GM11168 (cell line): ENCODE results near the gene ADRB1.

ENCODE experiments used
- in situ Hi-C: fragments of 300-500 bp; cut with MboI; formaldehyde crosslinking; loops from one replicate; pipeline ENCODE4 v1.12.0; 2022; ENCODE audit warnings: low sequenced_read_pairs; ENCODE audit not compliant: unreplicated experiment

The ADRB1 gene

DNA sequence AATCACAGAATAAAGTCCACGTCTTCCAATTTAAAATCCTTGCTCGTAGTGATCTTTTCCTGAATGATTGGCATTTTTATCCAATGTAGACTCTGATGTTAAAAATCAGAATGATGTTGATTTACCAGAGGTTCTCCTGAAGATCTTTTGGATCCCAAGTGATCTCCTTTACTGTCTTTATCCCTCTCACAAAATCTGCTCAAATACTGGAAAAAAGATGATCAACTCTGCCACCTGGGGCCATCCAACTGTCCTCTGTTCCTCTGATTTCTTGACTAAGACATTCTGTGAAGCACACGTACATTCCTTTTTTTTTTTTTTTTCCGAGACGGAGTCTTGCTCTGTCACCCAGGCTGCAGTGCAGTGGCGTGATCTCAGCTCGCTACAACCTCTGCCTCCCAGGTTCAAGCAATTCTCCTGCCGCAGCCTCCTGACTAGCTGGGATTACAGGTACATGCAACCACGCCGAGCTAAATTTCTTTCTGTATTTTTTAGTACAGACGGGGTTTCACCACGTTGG, 18.0 kb upstream of the ADRB1 start:
- in situ Hi-C loops: no loop called here

DNA sequence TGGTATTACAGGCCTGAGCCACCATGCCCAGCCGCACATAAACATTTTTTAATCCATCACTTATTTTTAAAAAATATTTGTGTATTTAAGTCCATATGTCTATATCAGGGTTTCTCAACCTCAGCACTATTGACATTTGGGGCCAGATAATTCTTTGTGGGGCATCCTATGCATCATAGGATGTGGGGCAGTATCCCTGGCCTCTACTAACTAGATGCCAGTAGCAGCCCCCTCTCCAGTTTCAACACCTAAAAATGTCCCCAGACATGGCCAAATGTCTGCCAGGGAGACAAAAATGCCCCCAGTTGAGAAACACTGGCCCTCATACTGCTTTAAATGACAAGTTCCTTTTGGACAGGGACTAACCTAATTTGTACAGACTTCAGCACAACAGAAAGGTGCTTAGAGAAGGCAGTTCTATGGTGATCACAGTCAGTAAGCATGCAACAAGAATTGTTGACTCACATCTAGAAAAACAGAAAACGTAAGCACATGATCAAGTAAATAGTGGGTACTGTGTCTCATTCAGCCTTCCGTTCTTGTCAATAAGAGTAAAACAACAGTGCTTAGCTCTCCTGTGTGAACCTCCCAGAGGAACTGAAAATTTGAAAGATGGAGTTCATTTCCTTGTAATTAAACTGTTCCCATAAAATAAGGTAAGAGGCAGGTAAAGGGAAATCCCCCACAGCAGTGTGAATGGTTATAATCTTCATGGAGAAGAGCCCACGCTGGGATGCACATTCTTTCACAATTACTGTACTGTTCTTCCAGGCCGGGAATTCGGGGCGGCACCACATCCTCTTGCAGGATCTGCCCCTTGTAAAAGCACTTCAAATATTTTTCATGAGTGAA, 17.3 kb upstream of the ADRB1 start:
- in situ Hi-C loops: no loop called here

DNA sequence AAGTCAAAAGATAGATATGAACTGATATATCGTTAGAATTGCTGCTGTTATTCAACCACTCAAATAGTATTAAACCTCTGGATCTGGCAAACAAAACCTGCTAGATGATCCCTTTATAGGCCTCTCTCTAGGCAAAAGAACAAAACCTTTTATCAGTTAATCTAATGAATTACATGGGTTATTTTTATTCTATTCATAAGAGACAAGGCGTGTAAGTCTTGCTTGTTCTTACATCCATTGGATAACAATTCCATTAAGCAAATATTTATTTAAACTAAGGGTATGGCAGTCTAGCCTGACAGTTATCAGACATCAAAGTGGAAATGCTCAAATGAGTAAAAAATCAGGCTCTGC, 16.6 kb upstream of the ADRB1 start:
- in situ Hi-C loops: no loop called here

DNA sequence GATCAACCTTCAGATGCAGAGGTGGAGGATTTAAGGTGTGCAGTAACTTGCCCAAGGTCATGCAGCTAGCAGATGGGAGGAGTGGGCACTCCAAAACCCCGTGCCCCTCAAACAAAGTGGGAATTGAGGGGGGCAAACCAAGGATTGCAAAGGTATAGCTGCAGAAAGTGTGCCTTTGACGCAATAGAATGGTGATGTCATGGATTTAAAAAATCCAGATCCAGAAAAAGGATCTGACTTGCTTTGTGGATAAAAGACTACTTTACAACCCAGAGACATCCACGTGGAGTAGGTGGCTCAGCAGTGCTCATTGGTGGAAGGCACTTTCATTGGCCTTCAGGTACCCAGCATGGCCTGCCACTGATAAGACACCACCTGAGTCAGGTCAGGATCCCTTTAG, 15.7 kb upstream of the ADRB1 start:
- in situ Hi-C loops: no loop called here

DNA sequence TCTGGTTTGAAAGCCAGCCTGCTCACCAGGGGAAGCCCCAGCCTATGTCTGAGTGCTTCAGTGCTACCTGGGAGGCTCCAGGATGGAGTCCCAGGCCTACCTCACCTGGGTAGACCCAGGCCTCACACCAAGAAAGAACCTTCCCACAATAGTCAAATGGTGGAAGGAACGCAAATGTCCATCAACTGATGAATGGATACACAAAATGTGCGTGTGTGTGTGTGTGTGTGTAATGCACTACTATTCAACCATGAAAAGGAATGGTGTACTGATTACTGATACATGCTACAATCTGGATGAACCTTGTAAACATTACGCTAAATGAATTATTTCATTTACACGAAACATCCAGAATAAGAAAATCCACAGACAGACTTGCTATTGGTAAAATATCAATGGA, 15.2 kb upstream of the ADRB1 start:
- in situ Hi-C loops: no loop called here

DNA sequence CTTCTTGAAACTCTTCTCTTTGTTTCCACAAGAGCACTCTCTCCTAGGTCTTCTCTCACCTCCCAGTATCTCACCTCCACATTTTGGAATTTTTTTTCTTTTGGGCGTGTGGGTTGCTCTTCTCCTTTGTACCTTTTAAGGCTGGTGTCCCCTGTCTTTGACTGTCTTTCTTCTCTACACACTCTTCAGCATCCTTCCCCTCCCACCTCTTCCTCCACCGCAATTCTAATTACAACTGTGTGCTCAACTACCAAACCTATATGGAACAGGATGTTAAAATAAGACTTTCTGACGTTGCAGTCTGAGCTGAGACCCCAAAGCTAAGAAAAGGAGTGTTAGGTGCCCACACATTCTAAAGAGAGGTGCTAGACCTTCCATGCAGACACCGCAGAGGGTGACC, 14.0 kb upstream of the ADRB1 start:
- in situ Hi-C loops: no loop called here

DNA sequence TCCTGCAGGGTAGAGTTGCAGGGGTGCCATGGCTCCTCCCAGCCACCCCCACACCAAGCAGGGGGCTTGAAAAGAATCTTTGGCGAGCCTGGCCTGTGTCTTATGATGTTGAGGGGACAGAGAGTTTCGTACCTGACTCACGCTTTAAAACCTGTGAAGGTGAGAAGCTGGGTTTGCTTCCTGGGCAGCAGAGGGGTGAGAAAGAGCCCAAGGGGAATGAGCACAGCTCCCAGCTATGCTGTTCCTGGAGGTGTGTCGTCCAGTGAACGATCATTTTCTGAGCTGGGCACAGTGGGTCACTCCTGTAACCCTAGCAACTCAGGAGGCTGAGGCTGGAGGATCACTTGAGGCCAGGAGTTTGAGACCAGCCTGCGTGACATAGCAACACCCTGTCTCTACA, 13.5 kb upstream of the ADRB1 start:
- in situ Hi-C loops: no loop called here

DNA sequence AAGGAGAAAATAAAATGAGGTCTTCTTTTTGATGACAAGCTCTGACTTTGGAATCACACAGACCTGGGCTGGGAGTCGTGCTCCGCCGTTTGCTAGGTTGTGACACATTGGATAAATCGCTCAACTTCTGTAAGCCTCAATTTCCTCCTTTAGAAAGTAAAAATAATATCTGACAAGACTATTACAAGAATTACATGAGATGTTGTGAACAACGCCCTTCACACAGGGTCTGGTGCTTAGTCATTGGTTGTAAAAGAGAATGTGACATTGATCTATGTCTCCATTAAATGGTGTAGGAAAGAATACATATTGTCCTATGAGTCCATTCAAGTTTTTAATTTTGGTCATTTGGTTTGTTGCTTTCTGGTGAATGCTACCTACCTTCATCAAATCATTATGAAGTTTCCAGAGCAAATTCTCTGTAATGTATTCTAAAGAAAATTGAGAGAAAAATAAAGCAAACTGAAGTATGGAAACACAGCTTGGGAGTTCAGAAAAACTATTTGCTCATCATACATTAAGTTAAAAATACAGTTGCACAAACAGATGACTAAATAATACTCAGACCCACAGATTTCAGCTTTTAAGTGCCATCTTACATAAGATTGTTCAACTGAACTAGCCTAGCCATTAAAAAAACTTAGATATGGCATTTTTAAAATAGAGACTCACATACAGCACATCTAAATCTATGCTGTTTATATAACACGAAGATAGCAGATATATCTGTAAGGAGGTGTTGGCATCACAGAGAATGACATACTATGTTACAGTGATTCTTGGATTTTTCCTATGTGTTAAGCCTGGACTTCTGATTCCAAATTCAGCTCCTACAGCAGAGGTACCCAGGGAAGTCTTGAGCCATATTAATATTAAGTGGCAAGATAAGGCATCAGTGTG, 12.3 kb upstream of the ADRB1 start:
- in situ Hi-C loops: no loop called here

DNA sequence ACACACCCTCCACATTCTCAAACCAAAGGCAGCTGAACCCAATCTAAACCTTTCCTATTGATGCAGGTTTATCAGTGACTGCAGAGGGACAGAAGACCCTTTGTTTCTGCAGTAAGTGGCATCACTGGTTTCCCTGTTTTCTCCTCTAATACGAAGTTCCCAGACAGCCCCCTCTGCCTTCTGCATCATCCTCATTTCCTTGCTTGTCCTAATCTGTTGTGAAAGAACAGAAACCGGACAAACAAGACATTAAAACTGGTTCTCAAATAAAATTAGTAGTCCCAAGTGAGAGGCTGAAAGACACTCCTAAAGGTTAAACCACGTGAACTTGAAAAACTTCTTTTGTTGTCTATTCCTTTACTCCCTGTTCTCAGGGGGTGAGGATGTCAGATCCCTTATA, 10.1 kb upstream of the ADRB1 start:
- in situ Hi-C loops: no loop called here

DNA sequence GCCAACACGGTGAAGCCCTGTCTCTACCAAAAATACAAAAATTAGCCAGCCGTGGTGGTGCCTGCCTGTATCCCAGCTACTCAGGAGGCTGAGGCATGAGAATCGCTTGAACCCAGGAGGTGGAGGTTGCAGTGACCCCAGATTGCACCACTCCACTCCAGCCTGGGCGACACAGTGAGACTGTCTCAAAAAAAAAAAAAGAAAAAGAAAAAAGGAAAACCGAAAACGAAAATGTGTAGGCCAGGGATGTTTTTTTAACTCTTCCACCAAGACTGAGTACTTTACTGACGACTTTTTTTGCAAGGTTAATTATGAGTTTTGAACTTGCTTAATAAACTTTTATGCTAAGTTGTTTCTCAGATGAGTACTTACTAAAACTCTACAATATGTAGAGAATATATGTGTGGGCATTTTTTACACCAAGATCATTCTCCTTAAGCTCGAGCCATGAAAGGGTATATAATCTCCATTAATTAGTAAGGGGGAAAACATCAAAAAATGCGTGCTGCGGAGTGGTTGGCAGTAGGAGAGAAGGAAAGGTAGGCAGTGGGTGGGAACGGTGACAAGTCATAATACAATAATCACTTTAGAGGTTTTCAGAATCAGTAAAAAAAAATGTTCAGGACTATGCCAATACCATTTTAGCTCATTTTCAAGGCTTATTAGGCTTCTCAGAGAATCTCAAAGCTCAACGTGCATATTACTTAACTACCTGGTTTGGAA, 8.6 kb upstream of the ADRB1 start:
- in situ Hi-C loops: no loop called here

DNA sequence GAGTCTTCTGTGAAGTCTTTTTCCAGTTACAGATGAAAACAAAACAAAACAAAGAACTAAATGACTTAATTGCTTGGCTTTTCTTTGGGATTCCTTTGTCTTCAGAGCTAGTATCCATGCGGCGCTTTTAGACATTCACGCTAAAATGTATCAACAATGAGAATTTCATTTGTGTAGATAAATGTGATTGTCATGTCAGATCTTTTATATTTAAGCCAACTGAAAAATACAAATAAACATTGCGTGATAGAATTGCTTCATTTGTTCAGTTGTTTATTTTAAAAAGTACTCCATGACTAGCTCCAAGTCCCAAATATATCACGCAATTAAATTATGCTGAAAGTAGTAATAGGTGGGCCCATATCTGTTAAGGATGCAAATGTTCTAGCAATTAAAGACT, 7.9 kb upstream of the ADRB1 start:
- in situ Hi-C loops: no loop called here

DNA sequence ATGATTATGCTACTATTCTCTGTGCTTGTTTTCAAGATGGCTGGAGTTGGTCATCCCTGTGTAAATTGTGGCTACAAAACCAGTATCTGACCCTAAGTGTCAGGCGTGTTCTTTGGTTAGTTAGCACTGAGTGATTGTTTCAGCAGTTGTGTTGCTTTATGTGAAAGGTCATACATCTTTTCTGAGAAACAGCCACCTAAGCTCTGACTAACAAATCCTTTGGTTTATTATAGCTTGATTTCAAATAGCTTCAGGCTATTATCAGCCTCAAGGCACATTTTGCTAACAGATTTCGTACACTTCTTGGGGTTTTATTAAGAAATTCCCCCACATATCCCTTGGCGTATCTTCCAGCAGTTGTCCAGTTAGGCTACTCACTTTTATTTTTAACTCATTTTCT, 4.8 kb upstream of the ADRB1 start:
- in situ Hi-C loops: no loop called here

DNA sequence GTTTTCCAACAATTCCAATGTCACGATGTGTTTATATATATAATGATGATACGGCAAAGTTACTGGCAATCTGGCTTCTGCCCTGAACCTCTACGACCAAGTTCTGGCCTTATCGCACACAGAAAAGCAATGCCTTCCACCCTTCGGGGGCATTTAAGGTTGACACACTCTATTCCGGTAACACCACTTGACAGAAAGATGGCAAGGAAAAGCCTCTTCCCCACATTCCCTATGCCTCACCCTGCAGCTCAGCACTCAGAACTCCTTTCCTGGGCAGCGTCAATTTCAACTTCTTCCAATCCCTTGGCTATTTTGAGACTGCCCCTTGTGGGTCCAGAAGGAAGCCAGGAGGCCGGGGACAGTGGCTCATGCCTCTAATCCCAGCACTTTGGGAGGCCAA, 2.5 kb upstream of the ADRB1 start:
- in situ Hi-C loops: no loop called here

DNA sequence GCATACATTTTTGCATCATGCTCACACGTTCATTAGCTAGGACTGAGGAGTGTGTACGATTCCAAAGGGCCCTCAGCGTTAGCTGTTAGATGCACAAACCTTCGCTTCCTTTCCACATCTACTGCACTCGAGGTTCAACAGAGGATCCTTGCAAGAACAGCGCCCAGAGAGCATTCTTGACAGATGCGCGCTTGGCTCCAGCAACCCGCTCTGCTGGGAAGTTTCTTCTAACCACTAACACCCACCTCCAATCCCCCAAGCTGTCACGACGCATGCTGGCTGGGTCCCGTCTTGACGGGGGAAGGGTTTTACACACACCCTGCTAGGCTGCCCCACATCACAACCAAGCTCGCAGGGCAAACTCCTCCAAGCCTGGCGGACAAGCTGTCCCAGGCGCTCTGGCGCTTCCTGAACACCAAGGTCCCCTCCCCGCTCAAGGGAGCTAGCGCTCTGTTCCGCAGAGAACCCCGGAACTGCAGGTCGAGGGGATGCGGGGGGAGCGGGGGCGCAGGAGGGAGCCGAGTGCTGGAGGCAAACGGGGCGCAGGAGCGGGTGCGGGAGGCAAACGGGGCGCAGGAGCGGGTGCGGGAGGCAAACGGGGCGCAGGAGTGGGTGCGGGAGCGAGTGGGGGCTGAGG, 653 bp upstream of the ADRB1 start:
- in situ Hi-C loops: no loop called here

DNA sequence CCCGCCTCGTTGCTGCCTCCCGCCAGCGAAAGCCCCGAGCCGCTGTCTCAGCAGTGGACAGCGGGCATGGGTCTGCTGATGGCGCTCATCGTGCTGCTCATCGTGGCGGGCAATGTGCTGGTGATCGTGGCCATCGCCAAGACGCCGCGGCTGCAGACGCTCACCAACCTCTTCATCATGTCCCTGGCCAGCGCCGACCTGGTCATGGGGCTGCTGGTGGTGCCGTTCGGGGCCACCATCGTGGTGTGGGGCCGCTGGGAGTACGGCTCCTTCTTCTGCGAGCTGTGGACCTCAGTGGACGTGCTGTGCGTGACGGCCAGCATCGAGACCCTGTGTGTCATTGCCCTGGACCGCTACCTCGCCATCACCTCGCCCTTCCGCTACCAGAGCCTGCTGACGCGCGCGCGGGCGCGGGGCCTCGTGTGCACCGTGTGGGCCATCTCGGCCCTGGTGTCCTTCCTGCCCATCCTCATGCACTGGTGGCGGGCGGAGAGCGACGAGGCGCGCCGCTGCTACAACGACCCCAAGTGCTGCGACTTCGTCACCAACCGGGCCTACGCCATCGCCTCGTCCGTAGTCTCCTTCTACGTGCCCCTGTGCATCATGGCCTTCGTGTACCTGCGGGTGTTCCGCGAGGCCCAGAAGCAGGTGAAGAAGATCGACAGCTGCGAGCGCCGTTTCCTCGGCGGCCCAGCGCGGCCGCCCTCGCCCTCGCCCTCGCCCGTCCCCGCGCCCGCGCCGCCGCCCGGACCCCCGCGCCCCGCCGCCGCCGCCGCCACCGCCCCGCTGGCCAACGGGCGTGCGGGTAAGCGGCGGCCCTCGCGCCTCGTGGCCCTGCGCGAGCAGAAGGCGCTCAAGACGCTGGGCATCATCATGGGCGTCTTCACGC, 825 bp downstream of the ADRB1 start:
- in situ Hi-C loops: no loop called here

DNA sequence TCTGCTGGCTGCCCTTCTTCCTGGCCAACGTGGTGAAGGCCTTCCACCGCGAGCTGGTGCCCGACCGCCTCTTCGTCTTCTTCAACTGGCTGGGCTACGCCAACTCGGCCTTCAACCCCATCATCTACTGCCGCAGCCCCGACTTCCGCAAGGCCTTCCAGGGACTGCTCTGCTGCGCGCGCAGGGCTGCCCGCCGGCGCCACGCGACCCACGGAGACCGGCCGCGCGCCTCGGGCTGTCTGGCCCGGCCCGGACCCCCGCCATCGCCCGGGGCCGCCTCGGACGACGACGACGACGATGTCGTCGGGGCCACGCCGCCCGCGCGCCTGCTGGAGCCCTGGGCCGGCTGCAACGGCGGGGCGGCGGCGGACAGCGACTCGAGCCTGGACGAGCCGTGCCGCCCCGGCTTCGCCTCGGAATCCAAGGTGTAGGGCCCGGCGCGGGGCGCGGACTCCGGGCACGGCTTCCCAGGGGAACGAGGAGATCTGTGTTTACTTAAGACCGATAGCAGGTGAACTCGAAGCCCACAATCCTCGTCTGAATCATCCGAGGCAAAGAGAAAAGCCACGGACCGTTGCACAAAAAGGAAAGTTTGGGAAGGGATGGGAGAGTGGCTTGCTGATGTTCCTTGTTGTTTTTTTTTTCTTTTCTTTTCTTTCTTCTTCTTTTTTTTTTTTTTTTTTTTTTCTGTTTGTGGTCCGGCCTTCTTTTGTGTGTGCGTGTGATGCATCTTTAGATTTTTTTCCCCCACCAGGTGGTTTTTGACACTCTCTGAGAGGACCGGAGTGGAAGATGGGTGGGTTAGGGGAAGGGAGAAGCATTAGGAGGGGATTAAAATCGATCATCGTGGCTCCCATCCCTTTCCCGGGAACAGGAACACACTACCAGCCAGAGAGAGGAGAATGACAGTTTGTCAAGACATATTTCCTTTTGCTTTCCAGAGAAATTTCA, 1.7 kb downstream of the ADRB1 start:
- in situ Hi-C loops: no loop called here

DNA sequence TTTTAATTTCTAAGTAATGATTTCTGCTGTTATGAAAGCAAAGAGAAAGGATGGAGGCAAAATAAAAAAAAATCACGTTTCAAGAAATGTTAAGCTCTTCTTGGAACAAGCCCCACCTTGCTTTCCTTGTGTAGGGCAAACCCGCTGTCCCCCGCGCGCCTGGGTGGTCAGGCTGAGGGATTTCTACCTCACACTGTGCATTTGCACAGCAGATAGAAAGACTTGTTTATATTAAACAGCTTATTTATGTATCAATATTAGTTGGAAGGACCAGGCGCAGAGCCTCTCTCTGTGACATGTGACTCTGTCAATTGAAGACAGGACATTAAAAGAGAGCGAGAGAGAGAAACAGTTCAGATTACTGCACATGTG, 2.4 kb downstream of the ADRB1 start:
- in situ Hi-C loops: no loop called here

DNA sequence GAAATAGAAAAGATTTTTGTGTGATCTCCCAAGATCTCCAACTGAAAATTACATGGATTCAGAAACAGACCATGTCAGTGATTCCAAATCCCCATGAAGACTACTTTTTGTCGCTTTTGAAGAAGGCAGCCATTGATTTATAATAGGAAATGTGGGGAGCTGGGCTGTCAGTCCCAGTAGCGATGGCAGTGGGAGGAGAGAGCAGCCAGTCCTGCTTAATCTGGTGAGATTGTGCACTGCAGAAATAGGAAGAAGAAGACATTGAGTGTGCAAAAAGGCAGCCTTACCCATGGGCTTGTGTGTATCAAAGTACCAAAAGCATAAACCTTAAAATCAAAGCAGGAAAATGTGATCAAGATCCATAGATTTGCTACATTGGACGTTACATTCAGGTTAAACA, 4.8 kb downstream of the ADRB1 start:
- in situ Hi-C loops: no loop called here
